ENCODE data around the gene NKAIN4. TPM values are rescaled to one million over a fixed set of nuclear protein-coding genes. Genes with fewer than 3 reads are reported as not detected.

Gene NKAIN4
- total and polyA plus RNA-seq, 7 donors, result not detected

DNA sequence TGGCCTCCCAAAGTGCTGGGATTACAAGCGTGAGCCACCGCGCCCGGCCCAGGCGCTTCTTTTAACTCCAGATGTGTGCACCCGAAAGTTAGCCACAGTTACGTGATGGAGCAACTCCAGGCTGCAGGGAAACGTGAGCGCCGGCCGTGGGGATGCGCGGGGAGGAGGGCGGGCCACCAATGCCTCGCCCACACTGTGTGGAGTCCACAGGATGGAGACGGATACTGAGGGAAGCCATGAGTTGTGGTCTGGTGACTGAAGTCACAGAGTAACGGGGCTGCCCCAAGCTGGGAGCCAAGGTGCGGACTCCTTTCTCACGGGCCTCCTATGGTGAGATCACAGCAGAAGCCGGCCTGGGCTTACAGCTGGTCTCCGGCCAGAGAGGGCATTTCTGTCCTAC lies 61.5 kb downstream of the NKAIN4 start:
- no peak overlapping the region for H3K27ac ChIP-seq
- intact Hi-C loops (cut with DNase I), result no loop called here
- ATAC-seq (no peak), DNase-seq (no peak)
- TF ChIP-seq, protein P1, sequence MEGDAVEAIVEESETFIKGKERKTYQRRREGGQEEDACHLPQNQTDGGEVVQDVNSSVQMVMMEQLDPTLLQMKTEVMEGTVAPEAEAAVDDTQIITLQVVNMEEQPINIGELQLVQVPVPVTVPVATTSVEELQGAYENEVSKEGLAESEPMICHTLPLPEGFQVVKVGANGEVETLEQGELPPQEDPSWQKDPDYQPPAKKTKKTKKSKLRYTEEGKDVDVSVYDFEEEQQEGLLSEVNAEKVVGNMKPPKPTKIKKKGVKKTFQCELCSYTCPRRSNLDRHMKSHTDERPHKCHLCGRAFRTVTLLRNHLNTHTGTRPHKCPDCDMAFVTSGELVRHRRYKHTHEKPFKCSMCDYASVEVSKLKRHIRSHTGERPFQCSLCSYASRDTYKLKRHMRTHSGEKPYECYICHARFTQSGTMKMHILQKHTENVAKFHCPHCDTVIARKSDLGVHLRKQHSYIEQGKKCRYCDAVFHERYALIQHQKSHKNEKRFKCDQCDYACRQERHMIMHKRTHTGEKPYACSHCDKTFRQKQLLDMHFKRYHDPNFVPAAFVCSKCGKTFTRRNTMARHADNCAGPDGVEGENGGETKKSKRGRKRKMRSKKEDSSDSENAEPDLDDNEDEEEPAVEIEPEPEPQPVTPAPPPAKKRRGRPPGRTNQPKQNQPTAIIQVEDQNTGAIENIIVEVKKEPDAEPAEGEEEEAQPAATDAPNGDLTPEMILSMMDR (IDR thresholded peaks at IDR 0.05), result no peak
- H3K36me3 ChIP-seq (ENCODE audit: insufficient read depth in 1 of 2, low read depth in 1 of 2), result peaks cover 0 to 21% of the 10 kb centered on the region in 2 donors
- H3K4me1 ChIP-seq, result peaks cover 11% of the 10 kb centered on the region
- H3K27me3 ChIP-seq (ENCODE audit: insufficient read depth in 3 of 3, low read length in 2 of 3), result no peaks in the 10 kb centered on the region
- WGBS, 3 donors, result 88 to 90% (median 89%) methylated on average over 21 of the region's 21 CpGs
- H3K4me3 ChIP-seq, result no peak overlapping the region
- no peaks in the 10 kb centered on the region for H3K9me3 ChIP-seq

DNA sequence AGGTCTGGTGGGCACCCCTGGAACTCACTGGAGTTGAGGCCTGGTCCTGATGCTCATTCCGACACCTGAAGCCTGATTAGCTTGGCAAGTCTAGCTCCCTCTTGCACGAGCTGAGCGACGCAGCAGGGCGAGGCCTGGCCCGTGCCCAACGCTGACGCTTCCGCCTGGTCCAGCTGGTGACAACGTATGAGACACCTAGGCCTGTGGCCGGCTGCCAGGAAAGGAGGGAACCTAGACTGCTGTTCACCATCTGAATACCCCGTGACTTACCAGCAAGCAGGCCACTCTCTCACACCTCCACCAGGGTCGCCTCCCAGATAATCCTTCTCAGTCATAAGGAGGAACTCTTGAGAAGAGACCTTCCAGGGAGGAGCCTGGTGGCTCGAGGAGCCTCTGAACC lies 62.9 kb downstream of the NKAIN4 start:
- TF ChIP-seq, protein P1 (IDR thresholded peaks at IDR 0.05), result no peak
- DNase-seq (no peak), ATAC-seq (peak in 1 of 4 donors; percentile 32)
- WGBS, 3 donors, result 51 to 62% (median 59%) methylated on average over 14 of the region's 14 CpGs
- Histone ChIP-seq H3K9me3 (no peaks in the 10 kb centered on the region), H3K4me1 (no peaks in the 10 kb centered on the region), H3K27ac (no peak overlapping the region), H3K4me3 (no peak overlapping the region), H3K27me3 (ENCODE audit: insufficient read depth in 3 of 3, low read length in 2 of 3) (no peaks in the 10 kb centered on the region), H3K36me3 (ENCODE audit: insufficient read depth in 1 of 2, low read depth in 1 of 2) (peaks cover 0 to 19% of the 10 kb centered on the region in 2 donors)
- intact Hi-C loops (cut with DNase I), result no loop called here

DNA sequence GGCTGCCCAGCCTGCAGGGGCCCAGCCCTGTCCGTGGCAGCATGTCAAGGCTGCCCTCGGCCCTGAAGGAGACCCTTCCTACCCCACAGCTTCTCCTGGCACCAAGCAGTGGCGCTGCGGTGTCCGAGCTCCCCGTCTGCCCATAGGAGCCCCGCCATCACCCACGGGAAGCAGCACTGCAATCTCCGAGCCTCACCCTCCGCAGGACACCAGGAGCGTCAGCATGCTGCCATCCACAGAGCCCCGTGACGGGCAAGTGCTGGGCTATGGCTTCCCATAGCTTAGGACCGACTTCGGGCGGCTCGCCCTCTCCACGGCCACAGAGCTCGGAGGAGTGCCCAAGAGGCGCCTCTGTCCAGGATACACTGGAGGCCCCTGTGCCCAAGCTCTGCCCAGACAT lies 63.4 kb downstream of the NKAIN4 start:
- Histone ChIP-seq H3K27me3 (ENCODE audit: insufficient read depth in 3 of 3, low read length in 2 of 3) (no peaks in the 10 kb centered on the region), H3K4me3 (no peak overlapping the region), H3K27ac (no peak overlapping the region), H3K36me3 (ENCODE audit: insufficient read depth in 1 of 2, low read depth in 1 of 2) (peaks cover 0 to 14% of the 10 kb centered on the region in 2 donors), H3K4me1 (no peaks in the 10 kb centered on the region), H3K9me3 (no peaks in the 10 kb centered on the region)
- TF ChIP-seq, protein P1 (IDR thresholded peaks at IDR 0.05), result no peak
- DNase-seq, result no peak
- intact Hi-C loops (cut with DNase I), result no loop called here
- no peak for ATAC-seq
- 82 to 88% (median 87%) methylated on average over 20 of the region's 20 CpGs for WGBS, 3 donors

Other genes starting within 250 kb of the NKAIN4 start
- not detected for gene BHLHE23, start 247.5 kb downstream of the NKAIN4 start, total RNA-seq
- not detected for gene BHLHE23, start 247.5 kb downstream of the NKAIN4 start, polyA plus RNA-seq
- gene YTHDF1, start 38.3 kb downstream of the NKAIN4 start, total RNA-seq, result 10 to 100 TPM; 36.0 to 52.1 (median 48.0) TPM
- 10 to 100 TPM; 27.4 to 51.8 (median 28.9) TPM for gene YTHDF1, start 38.3 kb downstream of the NKAIN4 start, polyA plus RNA-seq
- gene BIRC7, start 18.6 kb downstream of the NKAIN4 start, total RNA-seq, result not detected
- under 1 TPM in 1 of 3 donors, not detected in 2; 0.04 TPM for gene BIRC7, start 18.6 kb downstream of the NKAIN4 start, polyA plus RNA-seq
- gene ARFGAP1, start 18.4 kb upstream of the NKAIN4 start, total RNA-seq, result 10 to 100 TPM; 19.9 to 42.2 (median 25.5) TPM
- gene ARFGAP1, start 18.4 kb upstream of the NKAIN4 start, polyA plus RNA-seq, result 10 to 100 TPM; 22.3 to 42.0 (median 30.4) TPM
- gene COL20A1, start 38.7 kb upstream of the NKAIN4 start, total RNA-seq, result not detected
- under 1 TPM in 2 of 3 donors, not detected in 1; 0.08 to 0.09 TPM for gene COL20A1, start 38.7 kb upstream of the NKAIN4 start, polyA plus RNA-seq
- under 1 TPM in 2 of 4 donors, not detected in 2; 0.24 to 0.41 TPM for gene CHRNA4, start 106.9 kb upstream of the NKAIN4 start, total RNA-seq
- under 1 TPM in 1 of 3 donors, not detected in 2; 0.01 TPM for gene CHRNA4, start 106.9 kb upstream of the NKAIN4 start, polyA plus RNA-seq
- 1 to 10 TPM in 1 of 4 donors, under 1 TPM in 3; 0.11 to 2.8 (median 0.28) TPM for gene KCNQ2, start 218.2 kb upstream of the NKAIN4 start, total RNA-seq
- under 1 TPM in 2 of 3 donors, not detected in 1; 0.01 to 0.03 TPM for gene KCNQ2, start 218.2 kb upstream of the NKAIN4 start, polyA plus RNA-seq
- gene EEF1A2, start 244.6 kb upstream of the NKAIN4 start, total RNA-seq, result 1,000 to 10,000 TPM; 1,781 to 2,126 (median 2,004) TPM
- 1,000 to 10,000 TPM in 2 of 3 donors, 100 to 1,000 TPM in 1; 952 to 1,898 (median 1,229) TPM for gene EEF1A2, start 244.6 kb upstream of the NKAIN4 start, polyA plus RNA-seq